ENCODE results near the gene NAPSA.

DNA sequence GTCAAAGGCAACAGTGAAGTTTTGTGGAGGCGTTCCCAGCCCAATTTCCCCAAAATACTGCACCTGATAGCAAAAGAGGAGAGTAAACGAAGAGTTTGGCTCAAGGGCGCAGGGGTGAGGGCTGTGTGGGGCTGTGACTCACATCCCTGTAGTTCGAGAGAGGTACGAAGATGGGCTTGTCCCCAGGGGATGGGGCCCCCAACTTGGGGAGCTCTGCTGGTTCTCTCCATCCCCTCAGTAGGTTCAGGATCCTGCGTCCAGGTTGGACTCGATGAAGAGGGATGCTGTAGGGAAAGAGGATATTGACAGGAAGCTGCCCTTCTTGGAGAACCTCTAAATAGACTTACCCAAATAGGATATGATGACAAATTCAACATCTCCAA, 3.4 kb downstream of the NAPSA start:
- TF ChIP-seq POLR2A (IDR thresholded peaks at IDR 0.05) = no peak
- TF ChIP-seq, protein P1, sequence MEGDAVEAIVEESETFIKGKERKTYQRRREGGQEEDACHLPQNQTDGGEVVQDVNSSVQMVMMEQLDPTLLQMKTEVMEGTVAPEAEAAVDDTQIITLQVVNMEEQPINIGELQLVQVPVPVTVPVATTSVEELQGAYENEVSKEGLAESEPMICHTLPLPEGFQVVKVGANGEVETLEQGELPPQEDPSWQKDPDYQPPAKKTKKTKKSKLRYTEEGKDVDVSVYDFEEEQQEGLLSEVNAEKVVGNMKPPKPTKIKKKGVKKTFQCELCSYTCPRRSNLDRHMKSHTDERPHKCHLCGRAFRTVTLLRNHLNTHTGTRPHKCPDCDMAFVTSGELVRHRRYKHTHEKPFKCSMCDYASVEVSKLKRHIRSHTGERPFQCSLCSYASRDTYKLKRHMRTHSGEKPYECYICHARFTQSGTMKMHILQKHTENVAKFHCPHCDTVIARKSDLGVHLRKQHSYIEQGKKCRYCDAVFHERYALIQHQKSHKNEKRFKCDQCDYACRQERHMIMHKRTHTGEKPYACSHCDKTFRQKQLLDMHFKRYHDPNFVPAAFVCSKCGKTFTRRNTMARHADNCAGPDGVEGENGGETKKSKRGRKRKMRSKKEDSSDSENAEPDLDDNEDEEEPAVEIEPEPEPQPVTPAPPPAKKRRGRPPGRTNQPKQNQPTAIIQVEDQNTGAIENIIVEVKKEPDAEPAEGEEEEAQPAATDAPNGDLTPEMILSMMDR (IDR thresholded peaks at IDR 0.05) = no peak
